SHP77 treated with DMSO at 0.1 percent for 48 hours (cell line): ENCODE measurements around the gene DYNAP.

Experiments used
- DNase-seq: peaks from one replicate; lab custom pipeline; 2025; lab: John Stamatoyannopoulos, UW

DYNAP gene

GRCh38 chr18:54641734-54642133 lies 50.7 kb downstream of the DYNAP start:
- no peak for DNase-seq

GRCh38 chr18:54647176-54647575 lies 56.1 kb downstream of the DYNAP start:
- no peak for DNase-seq
